ENCODE measurements around the gene PLEKHA1.

PLEKHA1 gene

GRCh38 chr10:122419876-122420623, 45.5 kb downstream of the PLEKHA1 start:
- no peak overlapping the region for H3K4me3 ChIP-seq (ENCODE audit: low read depth, low read length)
- no peak for TF ChIP-seq CTCF (IDR thresholded peaks at IDR 0.05; ENCODE audit: borderline replicate concordance, insufficient read depth, low read depth, low read length)

GRCh38 chr10:122420624-122421007, 46.1 kb downstream of the PLEKHA1 start:
- no peak for TF ChIP-seq CTCF (IDR thresholded peaks at IDR 0.05; ENCODE audit: borderline replicate concordance, insufficient read depth, low read depth, low read length)

GRCh38 chr10:122421054-122421625, 46.6 kb downstream of the PLEKHA1 start:
- TF ChIP-seq CTCF (IDR thresholded peaks at IDR 0.05; ENCODE audit: borderline replicate concordance, insufficient read depth, low read depth, low read length) = no peak
- H3K4me3 ChIP-seq (ENCODE audit: low read depth, low read length) = no peak overlapping the region

More at GRCh38 chr10:122420624-122421007, 46.1 kb downstream of the PLEKHA1 start:
- no peak overlapping the region for H3K4me3 ChIP-seq (ENCODE audit: low read depth, low read length)

- no peak overlapping the region for H3K4me3 ChIP-seq (ENCODE audit: low read depth, low read length)
- TF ChIP-seq CTCF (IDR thresholded peaks at IDR 0.05; ENCODE audit: borderline replicate concordance, insufficient read depth, low read depth, low read length) = no peak
Observed at GRCh38 chr10:122421742-122422141, 47.2 kb downstream of the PLEKHA1 start.

- TF ChIP-seq CTCF (IDR thresholded peaks at IDR 0.05; ENCODE audit: borderline replicate concordance, insufficient read depth, low read depth, low read length) = no peak
- no peak overlapping the region for H3K4me3 ChIP-seq (ENCODE audit: low read depth, low read length)
Observed at GRCh38 chr10:122422266-122422989, 47.9 kb downstream of the PLEKHA1 start.

GRCh38 chr10:122424059-122424458, 49.6 kb downstream of the PLEKHA1 start:
- TF ChIP-seq CTCF (IDR thresholded peaks at IDR 0.05; ENCODE audit: borderline replicate concordance, insufficient read depth, low read depth, low read length) = no peak
- H3K4me3 ChIP-seq (ENCODE audit: low read depth, low read length) = no peak overlapping the region
